Measurements from ENCODE around the gene ROBO2. TPM values are rescaled to one million over a fixed set of nuclear protein-coding genes. Genes with fewer than 3 reads are reported as not detected.

Gene ROBO2
- total RNA-seq, 1 experiment from 2014 or later: 0.16 TPM

GRCh38 chr3:76997733-76998132 lies 42.2 kb upstream of the ROBO2 start:
- Histone ChIP-seq H3K9me3 (no peaks in the 10 kb centered on the region), H3K4me1 (no peaks in the 10 kb centered on the region), H3K4me3 (ENCODE audit: low read depth, low read length) (no peak overlapping the region), H3K27me3 (replicated peaks; ENCODE audit: control insufficient read depth, insufficient read depth, low read length) (no peaks in the 10 kb centered on the region), H3K36me3 (ENCODE audit: control insufficient read depth, insufficient read depth, low read length) (no peaks in the 10 kb centered on the region)
- no peak for DNase-seq
- H3K9me3 Mint-ChIP-seq (ENCODE audit: unreplicated experiment): no peaks in the 10 kb centered on the region
- CTCF ChIA-PET: no interaction called here
- BruUV-seq (replicated peaks): no TSS peak
- no peak overlapping the region for H3K4me3 Mint-ChIP-seq (ENCODE audit: unreplicated experiment)
- no peaks in the 10 kb centered on the region for H3K36me3 Mint-ChIP-seq (ENCODE audit: insufficient read depth, unreplicated experiment)
- intact Hi-C loops (cut with micrococcal nuclease; ENCODE audit: unreplicated experiment): no loop called here
- H3K4me1 Mint-ChIP-seq (ENCODE audit: low read depth, unreplicated experiment): no peaks in the 10 kb centered on the region
- no peak overlapping the region for H3K27ac Mint-ChIP-seq (ENCODE audit: unreplicated experiment)
- no peaks in the 10 kb centered on the region for H3K27me3 Mint-ChIP-seq (ENCODE audit: insufficient read depth, unreplicated experiment)
- POLR2A ChIA-PET: no interaction called here
- no peak for TF ChIP-seq CTCF (IDR thresholded peaks at IDR 0.05; ENCODE audit: insufficient read depth in 1 of 2, low read depth in 1 of 2, low read length in 1 of 2, severe bottlenecking in 1 of 2, unreplicated experiment in 1 of 2)

GRCh38 chr3:76998555-76998954 lies 41.3 kb upstream of the ROBO2 start:
- no TSS peak for BruUV-seq (replicated peaks)
- Mint-ChIP-seq H3K27me3 (ENCODE audit: insufficient read depth, unreplicated experiment) (no peaks in the 10 kb centered on the region), H3K36me3 (ENCODE audit: insufficient read depth, unreplicated experiment) (no peaks in the 10 kb centered on the region), H3K4me1 (ENCODE audit: low read depth, unreplicated experiment) (no peaks in the 10 kb centered on the region), H3K9me3 (ENCODE audit: unreplicated experiment) (no peaks in the 10 kb centered on the region), H3K27ac (ENCODE audit: unreplicated experiment) (no peak overlapping the region), H3K4me3 (ENCODE audit: unreplicated experiment) (no peak overlapping the region)
- Histone ChIP-seq H3K27me3 (replicated peaks; ENCODE audit: control insufficient read depth, insufficient read depth, low read length) (no peaks in the 10 kb centered on the region), H3K9me3 (no peaks in the 10 kb centered on the region), H3K36me3 (ENCODE audit: control insufficient read depth, insufficient read depth, low read length) (no peaks in the 10 kb centered on the region), H3K4me3 (ENCODE audit: low read depth, low read length) (no peak overlapping the region), H3K4me1 (no peaks in the 10 kb centered on the region)
- ChIA-PET CTCF (no interaction called here), POLR2A (no interaction called here)
- DNase-seq: no peak
- no peak for TF ChIP-seq CTCF (IDR thresholded peaks at IDR 0.05; ENCODE audit: insufficient read depth in 1 of 2, low read depth in 1 of 2, low read length in 1 of 2, severe bottlenecking in 1 of 2, unreplicated experiment in 1 of 2)
- intact Hi-C loops (cut with micrococcal nuclease; ENCODE audit: unreplicated experiment): no loop called here

- Mint-ChIP-seq H3K4me3 (ENCODE audit: unreplicated experiment) (no peak overlapping the region), H3K9me3 (ENCODE audit: unreplicated experiment) (no peaks in the 10 kb centered on the region), H3K27me3 (ENCODE audit: insufficient read depth, unreplicated experiment) (no peaks in the 10 kb centered on the region), H3K4me1 (ENCODE audit: low read depth, unreplicated experiment) (no peaks in the 10 kb centered on the region), H3K36me3 (ENCODE audit: insufficient read depth, unreplicated experiment) (no peaks in the 10 kb centered on the region), H3K27ac (ENCODE audit: unreplicated experiment) (no peak overlapping the region)
- Histone ChIP-seq H3K36me3 (ENCODE audit: control insufficient read depth, insufficient read depth, low read length) (no peaks in the 10 kb centered on the region), H3K4me3 (ENCODE audit: low read depth, low read length) (no peak overlapping the region), H3K9me3 (no peaks in the 10 kb centered on the region), H3K4me1 (no peaks in the 10 kb centered on the region), H3K27me3 (replicated peaks; ENCODE audit: control insufficient read depth, insufficient read depth, low read length) (no peaks in the 10 kb centered on the region)
- ChIA-PET CTCF (no interaction called here), POLR2A (no interaction called here)
- no peak for TF ChIP-seq CTCF (IDR thresholded peaks at IDR 0.05; ENCODE audit: insufficient read depth in 1 of 2, low read depth in 1 of 2, low read length in 1 of 2, severe bottlenecking in 1 of 2, unreplicated experiment in 1 of 2)
- no TSS peak for BruUV-seq (replicated peaks)
- intact Hi-C loops (cut with micrococcal nuclease; ENCODE audit: unreplicated experiment): no loop called here
- no peak for DNase-seq
Observed at GRCh38 chr3:77001062-77001701, 38.7 kb upstream of the ROBO2 start.

Measured in Caco-2 (cell line).